ENCODE data around the gene SPOCK3.

GRCh38 chr4:167265231-167265630 lies 30.9 kb upstream of the SPOCK3 start:
- TF ChIP-seq CTCF (IDR thresholded peaks at IDR 0.05) (no peak), POLR2A (IDR thresholded peaks at IDR 0.05) (no peak), EP300 (IDR thresholded peaks at IDR 0.05) (no peak)

Measured in sigmoid colon (tissue), 4 donors.